CD4-positive, CD25-positive, alpha-beta regulatory T cell (primary cell): ENCODE measurements around the gene COG5. TPM values are rescaled to one million over a fixed set of nuclear protein-coding genes. Genes with fewer than 3 reads are reported as not detected.

ENCODE experiments used
- ATAC-seq, 2 donors: fragments of 150-1000 bp; cut with Tn5 transposase; one replicate each; pipeline ENCODE4 v1.10.0; 2021; ENCODE audit warnings: low read depth in 2 of 2, moderate number of reproducible peaks in 2 of 2, moderate library complexity in 1 of 2
- DNase-seq, 3 donors: peaks; one replicate each; pipeline versions ENCODE4 v3.0.0 to v3.0.0-alpha.2; 2012 to 2022; ENCODE audit warnings: mixed read lengths in 1 of 3
- H3K27ac ChIP-seq: one replicate; pipeline ENCODE4 v1.7.0; 2013; ENCODE audit warnings: mild to moderate bottlenecking, low read length; ENCODE audit not compliant: insufficient read depth, poor library complexity, severe bottlenecking
- H3K27me3 ChIP-seq: one replicate; pipeline ENCODE4 v1.7.0; 2013; ENCODE audit warnings: low read length; ENCODE audit not compliant: control insufficient read depth, insufficient read depth
- H3K36me3 ChIP-seq: one replicate; pipeline ENCODE4 v1.7.0; 2013; ENCODE audit warnings: mild to moderate bottlenecking, low read length, moderate library complexity; ENCODE audit not compliant: control insufficient read depth, insufficient read depth
- H3K4me1 ChIP-seq: 2 replicates; pipeline ENCODE4 v1.7.0; 2013; ENCODE audit warnings: mild to moderate bottlenecking, low read length; ENCODE audit not compliant: insufficient read depth, control insufficient read depth, poor library complexity, severe bottlenecking
- H3K4me3 ChIP-seq: one replicate; pipeline ENCODE4 v1.7.0; 2013; ENCODE audit warnings: low read depth, mild to moderate bottlenecking, low read length, moderate library complexity
- H3K9me3 ChIP-seq, 2 experiments: 1 replicate in 1 of 2; 2 replicates in 1 of 2; pipeline ENCODE4 v1.7.0; 2013; ENCODE audit warnings: low read length in 2 of 2, mild to moderate bottlenecking in 1 of 2, moderate library complexity in 1 of 2; ENCODE audit not compliant: control insufficient read depth in 2 of 2
- H3K27ac Mint-ChIP-seq, 3 donors: one replicate each; pipeline ENCODE4 v1.8.0; 2020 to 2022; ENCODE audit warnings: mild to moderate bottlenecking in 3 of 3, mixed read lengths in 3 of 3, moderate library complexity in 2 of 3
- H3K27me3 Mint-ChIP-seq: one replicate; pipeline ENCODE4 v1.8.0; 2022; ENCODE audit warnings: mild to moderate bottlenecking, mixed read lengths
- H3K36me3 Mint-ChIP-seq: one replicate; pipeline ENCODE4 v1.8.0; 2020; ENCODE audit warnings: mixed read lengths
- H3K4me1 Mint-ChIP-seq, 4 donors: one replicate each; pipeline ENCODE4 v1.8.0; 2020 to 2022; ENCODE audit warnings: mixed read lengths in 4 of 4, mild to moderate bottlenecking in 1 of 4
- H3K4me3 Mint-ChIP-seq, 4 donors: one replicate each; pipeline ENCODE4 v1.8.0; 2020 to 2022; ENCODE audit warnings: mild to moderate bottlenecking in 4 of 4, mixed read lengths in 4 of 4, moderate library complexity in 3 of 4
- H3K9me3 Mint-ChIP-seq, 7 donors: one replicate each; pipeline ENCODE4 v1.8.0; 2020 to 2022; ENCODE audit warnings: mixed read lengths in 7 of 7, mild to moderate bottlenecking in 3 of 7, moderate library complexity in 2 of 7
- polyA plus RNA-seq, 4 donors: library from polyadenylated mRNA; unstranded; fragments of 300-500 nt; fragmentation: Illumina TruSeq; gene quantifications; one replicate each; pipeline ENCODE4 v1.2.3, GENCODE V29; 2021
- total RNA-seq: library from RNA; stranded (reverse); gene quantifications from one replicate; pipeline ENCODE4 v1.2.3, GENCODE V29; 2022

The COG5 gene
- total and polyA plus RNA-seq, 5 donors from 2014 or later, result 23.2 to 68.2 (median 34.5) TPM

- Mint-ChIP-seq H3K36me3 (peaks cover 29% of the 10 kb centered on the region), H3K27ac (no peak overlapping the region), H3K4me1 (peaks cover 5 to 65% (median 38%) of the 10 kb centered on the region in 4 donors), H3K9me3 (peaks cover 0 to 2% (median 0%) of the 10 kb centered on the region in 7 donors), H3K27me3 (no peaks in the 10 kb centered on the region), H3K4me3 (no peak overlapping the region)
- Histone ChIP-seq H3K9me3 (no peaks in the 10 kb centered on the region), H3K4me1 (no peaks in the 10 kb centered on the region), H3K4me3 (no peak overlapping the region), H3K36me3 (peaks cover 4% of the 10 kb centered on the region), H3K27ac (no peak overlapping the region), H3K27me3 (no peaks in the 10 kb centered on the region)
- no peak for ATAC-seq
- no peak for DNase-seq
Observed at GRCh38 chr7:107492875-107493274, 70.8 kb downstream of the COG5 start.

GRCh38 chr7:107486041-107486440, 77.7 kb downstream of the COG5 start:
- no peak for DNase-seq
- Histone ChIP-seq H3K27ac (no peak overlapping the region), H3K27me3 (no peaks in the 10 kb centered on the region), H3K4me3 (no peak overlapping the region), H3K9me3 (no peaks in the 10 kb centered on the region), H3K36me3 (no peaks in the 10 kb centered on the region), H3K4me1 (no peaks in the 10 kb centered on the region)
- no peak overlapping the region for H3K27ac Mint-ChIP-seq
- no peak overlapping the region for H3K4me3 Mint-ChIP-seq
- peaks cover 0 to 1% (median 0%) of the 10 kb centered on the region in 7 donors for H3K9me3 Mint-ChIP-seq
- no peak for ATAC-seq
- no peaks in the 10 kb centered on the region for H3K27me3 Mint-ChIP-seq
- H3K4me1 Mint-ChIP-seq, result peaks cover 10 to 43% (median 22%) of the 10 kb centered on the region in 4 donors
- peaks cover 12% of the 10 kb centered on the region for H3K36me3 Mint-ChIP-seq

- H3K9me3 Mint-ChIP-seq, result peaks cover 0 to 1% (median 0%) of the 10 kb centered on the region in 7 donors
- DNase-seq (no peak), ATAC-seq (no peak)
- no peak overlapping the region for H3K27ac Mint-ChIP-seq
- H3K27ac ChIP-seq, result no peak overlapping the region
- no peaks in the 10 kb centered on the region for H3K36me3 ChIP-seq
- H3K27me3 Mint-ChIP-seq, result no peaks in the 10 kb centered on the region
- H3K4me1 ChIP-seq, result no peaks in the 10 kb centered on the region
- no peak overlapping the region for H3K4me3 Mint-ChIP-seq
- H3K36me3 Mint-ChIP-seq, result peaks cover 4% of the 10 kb centered on the region
- H3K27me3 ChIP-seq, result no peaks in the 10 kb centered on the region
- H3K4me3 ChIP-seq, result no peak overlapping the region
- H3K9me3 ChIP-seq, result no peaks in the 10 kb centered on the region
- H3K4me1 Mint-ChIP-seq, result peaks cover 11 to 37% (median 20%) of the 10 kb centered on the region in 4 donors
Observed at GRCh38 chr7:107482571-107482970, 81.1 kb downstream of the COG5 start.

GRCh38 chr7:107480932-107481331, 82.8 kb downstream of the COG5 start:
- peaks cover 4% of the 10 kb centered on the region for H3K36me3 Mint-ChIP-seq
- Histone ChIP-seq H3K27me3 (no peaks in the 10 kb centered on the region), H3K36me3 (no peaks in the 10 kb centered on the region), H3K9me3 (no peaks in the 10 kb centered on the region), H3K27ac (no peak overlapping the region), H3K4me1 (no peaks in the 10 kb centered on the region), H3K4me3 (no peak overlapping the region)
- no peak overlapping the region for H3K4me3 Mint-ChIP-seq
- no peaks in the 10 kb centered on the region for H3K9me3 Mint-ChIP-seq
- no peaks in the 10 kb centered on the region for H3K27me3 Mint-ChIP-seq
- ATAC-seq (no peak), DNase-seq (no peak)
- H3K27ac Mint-ChIP-seq, result no peak overlapping the region
- H3K4me1 Mint-ChIP-seq, result peaks cover 6 to 31% (median 15%) of the 10 kb centered on the region in 4 donors

GRCh38 chr7:107479303-107479702, 84.4 kb downstream of the COG5 start:
- H3K9me3 Mint-ChIP-seq, result no peaks in the 10 kb centered on the region
- no peak overlapping the region for H3K4me3 Mint-ChIP-seq
- no peak for DNase-seq
- Histone ChIP-seq H3K4me3 (no peak overlapping the region), H3K9me3 (no peaks in the 10 kb centered on the region), H3K4me1 (no peaks in the 10 kb centered on the region), H3K27me3 (no peaks in the 10 kb centered on the region), H3K27ac (no peak overlapping the region), H3K36me3 (no peaks in the 10 kb centered on the region)
- H3K36me3 Mint-ChIP-seq, result peaks cover 1% of the 10 kb centered on the region
- ATAC-seq, result no peak
- no peaks in the 10 kb centered on the region for H3K27me3 Mint-ChIP-seq
- no peak overlapping the region for H3K27ac Mint-ChIP-seq
- peaks cover 3 to 23% (median 12%) of the 10 kb centered on the region in 4 donors for H3K4me1 Mint-ChIP-seq

- Mint-ChIP-seq H3K9me3 (no peaks in the 10 kb centered on the region), H3K36me3 (no peaks in the 10 kb centered on the region), H3K27me3 (no peaks in the 10 kb centered on the region), H3K4me1 (peaks cover 5 to 19% (median 10%) of the 10 kb centered on the region in 4 donors), H3K4me3 (no peak overlapping the region), H3K27ac (peak overlapping the region in 1 of 3 donors; percentile 40)
- Histone ChIP-seq H3K4me1 (no peaks in the 10 kb centered on the region), H3K27ac (no peak overlapping the region), H3K4me3 (no peak overlapping the region), H3K27me3 (no peaks in the 10 kb centered on the region), H3K9me3 (no peaks in the 10 kb centered on the region), H3K36me3 (no peaks in the 10 kb centered on the region)
- ATAC-seq (no peak), DNase-seq (no peak)
Observed at GRCh38 chr7:107474104-107474521, 89.6 kb downstream of the COG5 start.

GRCh38 chr7:107472116-107472515, 91.6 kb downstream of the COG5 start:
- Mint-ChIP-seq H3K4me3 (no peak overlapping the region), H3K27me3 (no peaks in the 10 kb centered on the region), H3K4me1 (peaks cover 3 to 20% (median 13%) of the 10 kb centered on the region in 4 donors), H3K9me3 (no peaks in the 10 kb centered on the region), H3K36me3 (no peaks in the 10 kb centered on the region), H3K27ac (no peak overlapping the region)
- DNase-seq (no peak), ATAC-seq (no peak)
- no peaks in the 10 kb centered on the region for H3K36me3 ChIP-seq
- H3K27me3 ChIP-seq, result no peaks in the 10 kb centered on the region
- H3K27ac ChIP-seq, result no peak overlapping the region
- no peaks in the 10 kb centered on the region for H3K4me1 ChIP-seq
- H3K9me3 ChIP-seq, result no peaks in the 10 kb centered on the region
- H3K4me3 ChIP-seq, result no peak overlapping the region

- Histone ChIP-seq H3K9me3 (no peaks in the 10 kb centered on the region), H3K27ac (no peak overlapping the region), H3K4me3 (no peak overlapping the region), H3K4me1 (no peaks in the 10 kb centered on the region), H3K36me3 (no peaks in the 10 kb centered on the region), H3K27me3 (no peaks in the 10 kb centered on the region)
- DNase-seq (no peak), ATAC-seq (no peak)
- no peaks in the 10 kb centered on the region for H3K27me3 Mint-ChIP-seq
- H3K4me3 Mint-ChIP-seq, result no peak overlapping the region
- H3K4me1 Mint-ChIP-seq, result peaks cover 3 to 20% (median 13%) of the 10 kb centered on the region in 4 donors
- no peaks in the 10 kb centered on the region for H3K9me3 Mint-ChIP-seq
- no peak overlapping the region for H3K27ac Mint-ChIP-seq
- no peaks in the 10 kb centered on the region for H3K36me3 Mint-ChIP-seq
Observed at GRCh38 chr7:107471292-107472070, 92.2 kb downstream of the COG5 start.
